OCI-LY3 (cell line): Measurements from ENCODE around the gene GPR150.

Source experiments
- CTCF ChIP-seq: fragments of 200-600, 300-600 bp; sonication (generic); IDR thresholded peaks from 2 replicates; pipeline ENCODE4 v1.5.1; 2014; ENCODE audit warnings: antibody characterized with exemption, low read length, low read depth
- EZH2phosphoT487 ChIP-seq: fragments of 200-600 bp; shearing (Covaris generic); IDR thresholded peaks from 2 replicates; pipeline ENCODE4 v1.6.1; 2018; ENCODE audit warnings: antibody characterized with exemption, mixed run types, low read depth

GRCh38 chr5:95581576-95581975, 38.3 kb upstream of the GPR150 start:
- no peak for TF ChIP-seq CTCF
- TF ChIP-seq EZH2phosphoT487 = no peak
